Gastrocnemius medialis (tissue), 4 donors: ENCODE data around the gene PTGFRN.

Experiments
- CTCF ChIP-seq, 5 experiments: fragments of 450-650 bp in 3 of 5; fragments of 200-600 bp in 2 of 5; sonication (generic) in 2 of 5; IDR thresholded peaks in 4 of 5; conservative IDR thresholded peaks in 1 of 5; 1 replicate in 4 of 5; 2 replicates in 1 of 5; pipeline ENCODE4 v1.5.1; 2016 to 2019; ENCODE audit warnings: antibody characterized with exemption in 5 of 5, mild to moderate bottlenecking in 3 of 5, moderate library complexity in 3 of 5
- POLR2A ChIP-seq, 2 donors: fragments of 450-650 bp; IDR thresholded peaks; one replicate each; pipeline ENCODE4 v1.6.1; 2017; ENCODE audit warnings: antibody characterized with exemption in 2 of 2, mild to moderate bottlenecking in 2 of 2, moderate library complexity in 2 of 2

- TF ChIP-seq CTCF (IDR thresholded peaks at IDR 0.05 in 4 of 5, conservative IDR thresholded peaks at IDR 0.05 in 1 of 5), result no peak
- TF ChIP-seq POLR2A (IDR thresholded peaks at IDR 0.05), result no peak
Measured at GRCh38 chr1:116972674-116973030, 62.9 kb downstream of the PTGFRN start.
